ENCODE measurements around the gene COX15. TPM values are rescaled to one million over a fixed set of nuclear protein-coding genes. Genes with fewer than 3 reads are reported as not detected.

The COX15 gene
- total RNA-seq, 1 experiment from 2014 or later = 50.7 TPM

- TF ChIP-seq CTCF (IDR thresholded peaks at IDR 0.05; ENCODE audit: unreplicated experiment) = no peak
- Mint-ChIP-seq H3K36me3 (ENCODE audit: insufficient read depth, unreplicated experiment) (peaks cover 31% of the 10 kb centered on the region), H3K4me3 (ENCODE audit: unreplicated experiment) (peak overlapping the region; percentile 88), H3K27me3 (ENCODE audit: insufficient read depth, unreplicated experiment) (no peaks in the 10 kb centered on the region), H3K4me1 (ENCODE audit: insufficient read depth, unreplicated experiment) (peaks cover 29% of the 10 kb centered on the region), H3K9me3 (ENCODE audit: unreplicated experiment) (no peaks in the 10 kb centered on the region), H3K27ac (ENCODE audit: low read depth, unreplicated experiment) (peak overlapping the region; percentile 93)
- no peak for DNase-seq (ENCODE audit: unreplicated experiment)
- ChIA-PET CTCF (interaction anchor here (0.6 to 2.3 kb wide), 7 partner anchors 24 to 514 kb away, joined by 3 to 11 read pairs (median 3); partner anchors contain the start of gene ABCC2), POLR2A (interaction anchor here (1.1 to 4.8 kb wide), 10 partner anchors 9 to 312 kb away, joined by 3 to 129 read pairs (median 34); partner anchors contain the start of genes ABCC2, ENTPD7, GOT1 and SLC25A28)
- intact Hi-C loops (cut with micrococcal nuclease) = loop anchor here (5.0 kb wide), 3 partner anchors 76 to 114 kb away; partner anchors contain the start of gene ENTPD7
- no TSS peak for BruUV-seq (replicated peaks)
Measured at GRCh38 chr10:99733366-99733765, 1.4 kb upstream of the COX15 start.

- H3K27me3 Mint-ChIP-seq (ENCODE audit: insufficient read depth, unreplicated experiment) = no peaks in the 10 kb centered on the region
- TF ChIP-seq CTCF (IDR thresholded peaks at IDR 0.05; ENCODE audit: unreplicated experiment) = no peak
- no peak for DNase-seq (ENCODE audit: unreplicated experiment)
- ChIA-PET CTCF (interaction anchor here (0.6 to 1.8 kb wide), 14 partner anchors 11 to 1259 kb away, joined by 3 to 5 read pairs (median 3); no protein-coding TSS in a partner anchor), POLR2A (interaction anchor here (0.5 to 4.8 kb wide), 40 partner anchors 8 to 1590 kb away, joined by 3 to 129 read pairs (median 4); partner anchors contain the start of genes ABCC2, CWF19L1, DNMBP and ENTPD7)
- no peaks in the 10 kb centered on the region for H3K9me3 Mint-ChIP-seq (ENCODE audit: unreplicated experiment)
- H3K4me1 Mint-ChIP-seq (ENCODE audit: insufficient read depth, unreplicated experiment) = peaks cover 29% of the 10 kb centered on the region
- H3K4me3 Mint-ChIP-seq (ENCODE audit: unreplicated experiment) = peak overlapping the region; percentile 88
- TSS peak; percentile 84 for BruUV-seq (replicated peaks)
- peaks cover 31% of the 10 kb centered on the region for H3K36me3 Mint-ChIP-seq (ENCODE audit: insufficient read depth, unreplicated experiment)
- peak overlapping the region; percentile 93 for H3K27ac Mint-ChIP-seq (ENCODE audit: low read depth, unreplicated experiment)
- intact Hi-C loops (cut with micrococcal nuclease) = loop anchor here (1.0 to 5.0 kb wide), 4 partner anchors 48 to 116 kb away; partner anchors contain the start of gene ENTPD7
Measured at GRCh38 chr10:99731306-99732032, 458 bp downstream of the COX15 start.

GRCh38 chr10:99730026-99730425 is 1.9 kb downstream of the COX15 start:
- CTCF ChIA-PET = interaction anchor here (1.6 kb wide), 1 partner anchor 19 kb away, joined by 4 read pairs; no protein-coding TSS in a partner anchor
- H3K4me3 Mint-ChIP-seq (ENCODE audit: unreplicated experiment) = no peak overlapping the region
- no peak for TF ChIP-seq CTCF (IDR thresholded peaks at IDR 0.05; ENCODE audit: unreplicated experiment)
- BruUV-seq (replicated peaks) = no TSS peak
- no peaks in the 10 kb centered on the region for H3K9me3 Mint-ChIP-seq (ENCODE audit: unreplicated experiment)
- POLR2A ChIA-PET = interaction anchor here (0.9 to 4.8 kb wide), 4 partner anchors 22 to 300 kb away, joined by 4 to 51 read pairs (median 22); partner anchors contain the start of genes GOT1 and SLC25A28
- peaks cover 39% of the 10 kb centered on the region for H3K36me3 Mint-ChIP-seq (ENCODE audit: insufficient read depth, unreplicated experiment)
- peak overlapping the region; percentile 53 for H3K27ac Mint-ChIP-seq (ENCODE audit: low read depth, unreplicated experiment)
- DNase-seq (ENCODE audit: unreplicated experiment) = peak; percentile 11
- intact Hi-C loops (cut with micrococcal nuclease) = loop anchor here (5.0 kb wide), 3 partner anchors 73 to 117 kb away; partner anchors contain the start of gene ENTPD7
- H3K4me1 Mint-ChIP-seq (ENCODE audit: insufficient read depth, unreplicated experiment) = peaks cover 25% of the 10 kb centered on the region
- H3K27me3 Mint-ChIP-seq (ENCODE audit: insufficient read depth, unreplicated experiment) = no peaks in the 10 kb centered on the region

GRCh38 chr10:99720387-99720786 is 11.5 kb downstream of the COX15 start:
- ChIA-PET POLR2A (interaction anchor here (1.2 to 3.3 kb wide), 3 partner anchors 12 to 90 kb away, joined by 3 to 24 read pairs (median 4); partner anchors contain the start of genes COX15 and CUTC), CTCF (interaction anchor here (0.6 to 3.9 kb wide), 3 partner anchors 9 to 283 kb away, joined by 3 to 27 read pairs (median 3); no protein-coding TSS in a partner anchor)
- DNase-seq (ENCODE audit: unreplicated experiment) = no peak
- BruUV-seq (replicated peaks) = no TSS peak
- no peaks in the 10 kb centered on the region for H3K27me3 Mint-ChIP-seq (ENCODE audit: insufficient read depth, unreplicated experiment)
- no peak for TF ChIP-seq CTCF (IDR thresholded peaks at IDR 0.05; ENCODE audit: unreplicated experiment)
- peaks cover 92% of the 10 kb centered on the region for H3K36me3 Mint-ChIP-seq (ENCODE audit: insufficient read depth, unreplicated experiment)
- no peaks in the 10 kb centered on the region for H3K9me3 Mint-ChIP-seq (ENCODE audit: unreplicated experiment)
- no peaks in the 10 kb centered on the region for H3K4me1 Mint-ChIP-seq (ENCODE audit: insufficient read depth, unreplicated experiment)
- H3K27ac Mint-ChIP-seq (ENCODE audit: low read depth, unreplicated experiment) = no peak overlapping the region
- no peak overlapping the region for H3K4me3 Mint-ChIP-seq (ENCODE audit: unreplicated experiment)
- intact Hi-C loops (cut with micrococcal nuclease) = no loop called here
